GM04504 (cell line): Measurements from ENCODE around the gene SLC25A1.
"Not testable (repeated sequence)": the region's sequence is repeated elsewhere in the genome, so short reads cannot be mapped to it uniquely, and the experiment has no call there.

ENCODE experiments used
- DNase-seq: peaks from one replicate; pipeline ENCODE4 v3.0.0-alpha.2; 2012; ENCODE audit warnings: low read depth

Gene SLC25A1

DNA sequence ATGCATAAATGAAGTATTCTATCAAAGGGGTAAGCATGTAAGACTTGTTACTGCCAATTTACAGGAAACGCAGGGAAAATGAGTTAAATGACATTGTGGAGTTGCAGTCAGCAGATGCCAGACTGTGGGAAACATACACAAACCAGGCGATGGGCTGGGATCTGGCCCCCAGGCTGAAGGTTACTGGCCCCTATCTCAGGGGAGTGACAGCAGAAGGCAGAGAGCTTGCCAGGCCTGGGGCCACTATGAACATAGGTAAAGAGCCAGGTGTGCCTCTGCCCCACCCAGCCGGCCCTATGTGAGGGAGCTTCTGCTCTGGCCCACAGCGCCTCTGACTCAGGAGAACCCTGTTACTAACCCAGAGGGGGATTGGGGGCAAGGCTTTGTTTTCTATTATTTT, 26.1 kb upstream of the SLC25A1 start:
- no peak for DNase-seq

- DNase-seq: no peak
These were observed 25.3 kb upstream of the SLC25A1 start for GRCh38 chr22:19203834-19204233.

DNA sequence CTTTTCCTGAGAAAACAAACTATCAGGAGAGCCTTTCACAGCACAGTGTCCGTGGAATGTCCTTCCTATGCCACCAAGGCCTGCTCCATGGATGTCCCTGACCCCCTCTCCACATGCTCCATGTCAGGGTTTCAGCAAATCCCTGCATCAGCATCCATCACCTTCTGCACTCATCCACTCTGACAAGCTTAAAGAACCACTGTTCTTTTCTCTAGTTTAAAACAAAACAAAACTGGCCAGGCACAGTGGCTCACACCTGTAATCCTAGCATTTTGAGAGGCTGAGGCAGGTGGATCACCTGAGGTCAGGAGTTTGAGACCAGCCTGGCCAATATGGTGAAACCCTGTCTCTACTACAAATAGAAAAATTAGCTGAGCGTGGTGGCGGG, 24.3 kb upstream of the SLC25A1 start:
- DNase-seq: not testable (repeated sequence)

DNA sequence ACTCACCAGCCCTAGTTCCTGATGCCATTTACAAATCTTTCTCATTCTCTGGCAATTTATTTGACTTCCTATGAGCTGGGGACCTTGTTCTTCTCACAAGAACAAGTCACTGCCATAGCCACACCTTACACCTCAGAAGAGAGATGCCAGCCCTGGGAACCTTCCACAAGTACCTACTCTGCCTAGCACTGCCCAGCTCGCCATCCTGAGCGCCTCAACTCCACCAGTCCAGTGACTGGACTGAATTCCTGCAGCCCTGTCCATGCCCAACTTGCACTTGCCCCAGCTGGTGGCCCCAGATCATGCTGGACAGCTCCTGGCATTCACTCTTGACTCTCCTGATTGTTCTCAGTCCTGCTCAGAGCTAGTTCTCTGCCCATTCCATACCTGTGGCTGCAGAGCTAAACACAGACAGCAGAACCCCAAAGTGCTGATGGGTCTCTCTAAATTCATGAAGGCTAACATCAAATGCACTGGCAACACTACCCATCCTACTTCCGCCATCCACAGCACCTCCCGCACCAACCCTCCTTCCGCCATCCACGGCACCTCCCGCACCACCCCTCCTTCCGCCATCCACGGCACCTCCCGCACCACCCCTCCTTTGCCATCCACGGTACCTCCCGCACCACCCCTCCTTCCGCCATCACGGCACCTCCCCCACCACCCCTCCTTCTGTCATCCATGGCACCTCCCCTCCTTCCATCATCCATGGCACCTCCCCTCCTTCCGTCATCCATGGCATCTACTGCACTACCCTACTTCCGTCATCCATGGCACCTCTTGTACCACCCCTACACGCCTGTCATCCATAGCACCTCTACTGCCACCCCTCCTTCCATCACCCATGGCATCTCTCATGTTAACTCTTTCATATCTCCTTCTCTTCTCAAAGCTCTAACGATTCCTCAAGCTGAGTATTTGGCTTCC, 23.6 kb upstream of the SLC25A1 start:
- DNase-seq: no peak

- DNase-seq: no peak
These were observed 22.8 kb upstream of the SLC25A1 start for GRCh38 chr22:19201130-19201868.

GRCh38 chr22:19199479-19199878, 20.9 kb upstream of the SLC25A1 start:
- DNase-seq: no peak

DNA sequence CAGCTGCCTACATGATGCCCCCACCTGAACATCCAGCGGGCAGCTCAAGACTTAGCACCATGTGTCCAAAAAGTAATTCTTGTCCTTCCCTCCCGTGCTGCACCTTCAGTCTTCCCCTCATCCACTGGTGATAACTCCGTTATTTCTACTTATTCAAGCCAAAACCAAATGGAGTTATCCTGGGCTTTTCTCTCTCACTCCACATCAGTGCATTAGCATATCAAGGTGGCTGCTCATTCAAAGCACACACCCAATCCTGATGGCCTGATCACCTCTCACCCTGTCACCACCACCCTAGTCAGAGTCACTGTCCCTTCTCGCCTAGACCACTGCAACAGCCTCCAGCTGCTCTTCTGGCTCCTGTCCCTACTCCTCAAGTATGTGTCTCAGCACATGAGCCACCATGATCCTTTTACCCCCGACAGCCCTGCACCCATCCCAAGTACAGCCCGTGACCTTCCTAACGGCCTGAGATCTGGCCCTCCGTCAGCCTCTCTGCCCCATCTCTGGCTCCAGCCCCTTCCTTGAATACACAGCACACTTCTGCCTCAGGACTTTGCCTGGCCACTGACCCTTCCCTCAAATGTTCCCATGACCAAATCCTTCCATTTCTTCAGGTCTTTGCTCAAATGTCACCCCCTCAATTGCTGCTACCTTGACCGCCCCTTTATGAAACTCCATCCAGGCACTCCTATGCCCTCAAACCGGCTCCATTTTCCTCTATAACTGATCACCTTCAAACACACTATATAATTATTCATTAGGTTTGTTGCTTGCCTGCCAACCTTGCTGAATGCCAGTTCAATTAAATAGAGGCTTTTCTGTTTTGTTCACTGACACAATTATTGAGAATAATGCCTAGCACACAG, 19.7 kb upstream of the SLC25A1 start:
- DNase-seq: no peak

GRCh38 chr22:19196841-19197612, 18.5 kb upstream of the SLC25A1 start:
- DNase-seq: no peak

- no peak for DNase-seq
These were observed 17.5 kb upstream of the SLC25A1 start for GRCh38 chr22:19195796-19196731.

DNA sequence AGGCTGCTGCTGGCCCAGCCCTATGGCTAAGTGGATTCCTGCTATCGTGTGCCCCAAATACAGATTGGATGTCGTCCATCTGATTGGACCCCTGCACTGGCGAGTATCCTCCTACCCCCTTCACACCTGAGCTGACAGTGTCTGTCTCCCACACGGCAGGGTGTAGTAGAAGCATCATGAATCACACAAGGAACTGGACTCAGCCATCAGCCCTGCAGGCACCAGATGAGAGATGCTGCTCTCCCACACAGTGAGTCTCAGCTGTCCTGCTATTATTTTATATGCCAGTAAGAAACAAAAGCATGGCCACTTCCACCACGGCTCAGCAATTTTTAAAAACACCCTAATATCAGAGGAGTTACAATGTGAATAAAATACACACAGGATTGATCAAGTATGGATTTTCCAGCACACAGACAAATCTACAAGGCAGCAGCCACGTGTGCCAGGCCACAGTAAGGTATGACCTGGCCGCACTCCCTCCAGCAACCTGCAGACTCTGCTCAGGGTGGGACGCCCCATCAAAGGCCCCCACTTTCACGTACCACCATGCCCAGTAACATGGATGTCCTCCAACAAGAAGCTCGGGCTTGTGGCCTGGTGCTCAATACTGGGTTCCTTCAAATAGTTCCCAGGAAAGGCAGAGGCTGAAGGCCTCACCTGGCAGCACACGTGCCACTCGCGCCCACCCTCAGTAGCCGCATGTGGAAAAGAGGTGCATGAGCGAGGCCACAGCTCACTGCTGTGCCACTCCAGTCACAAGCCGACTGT, 16.4 kb upstream of the SLC25A1 start:
- no peak for DNase-seq

GRCh38 chr22:19193879-19194278, 15.3 kb upstream of the SLC25A1 start:
- DNase-seq: no peak

DNA sequence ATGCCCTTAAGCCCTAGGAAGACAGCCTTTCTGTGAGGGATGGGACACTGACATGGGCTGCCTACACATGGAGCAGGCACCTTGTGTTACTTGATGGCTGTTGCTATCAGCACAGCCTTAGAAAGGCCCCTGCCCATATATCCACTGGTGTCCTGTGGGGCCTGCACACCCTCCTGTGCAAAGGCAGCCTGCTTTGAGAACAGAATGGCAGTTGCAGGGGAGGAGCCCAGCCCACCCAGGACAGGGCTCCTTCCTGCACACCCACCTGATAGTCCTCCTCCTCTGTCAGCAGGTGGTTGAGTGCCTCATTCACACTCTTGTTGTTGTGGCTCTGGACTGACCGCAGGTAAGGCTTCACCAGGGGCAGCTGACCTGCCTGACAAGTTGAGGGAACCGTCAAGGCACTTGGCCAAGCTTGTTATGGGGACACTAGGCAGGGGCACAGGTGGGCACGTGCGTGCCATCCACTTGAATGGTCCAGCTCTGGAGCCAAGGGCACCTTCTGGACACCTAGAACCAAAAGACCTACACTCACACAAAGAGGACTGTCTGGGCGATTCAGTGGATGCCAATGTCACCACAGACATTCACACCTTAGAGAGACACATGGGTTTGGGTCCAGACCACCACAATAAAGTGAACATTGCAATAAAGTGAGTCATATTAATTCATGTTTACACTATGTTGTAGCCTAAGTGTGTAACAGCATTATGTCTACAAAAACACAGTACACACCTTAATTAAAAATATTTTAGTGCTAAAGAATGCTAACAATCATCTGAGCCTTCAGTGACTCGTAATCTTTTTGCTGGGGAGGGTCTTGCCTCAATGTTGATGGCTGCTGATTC, 9.4 kb upstream of the SLC25A1 start:
- no peak for DNase-seq

DNA sequence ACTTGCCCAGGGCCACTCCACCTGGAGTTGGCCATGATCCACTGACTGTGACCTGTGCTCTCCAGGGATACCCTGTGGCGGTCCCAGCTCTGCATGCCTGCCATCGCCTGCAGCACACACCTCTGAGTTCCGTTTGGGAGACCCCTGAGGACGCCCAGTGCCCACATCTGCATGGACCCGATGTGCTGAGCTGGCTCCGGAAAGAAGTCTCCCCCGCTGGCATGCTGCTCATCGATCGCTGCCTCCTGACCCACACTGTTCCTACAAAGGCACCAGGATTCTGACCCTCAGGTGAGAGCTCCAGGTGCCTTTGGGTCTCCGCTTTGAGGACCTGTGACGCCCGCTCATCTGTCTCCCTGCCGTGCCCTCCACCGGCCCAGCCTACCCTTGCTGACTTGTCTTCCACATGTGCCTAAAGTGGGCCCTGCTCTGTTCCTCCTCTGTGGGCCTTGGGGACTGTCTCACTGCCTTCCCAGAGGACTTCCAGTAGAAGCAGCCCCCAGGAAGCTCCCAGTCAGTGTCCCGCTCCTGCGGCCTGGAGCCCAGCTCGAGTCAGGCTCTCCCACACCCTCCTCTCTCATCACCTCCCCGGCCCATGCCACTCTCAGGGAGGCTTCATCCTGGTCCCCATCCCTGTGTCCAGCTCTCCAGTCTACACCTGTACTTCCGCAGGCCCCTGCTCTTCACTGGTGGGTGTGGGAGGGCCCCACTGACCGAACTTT, 5.9 kb upstream of the SLC25A1 start:
- DNase-seq: no peak

GRCh38 chr22:19183216-19183615, 4.7 kb upstream of the SLC25A1 start:
- DNase-seq: no peak

- no peak for DNase-seq
These were observed 4.1 kb upstream of the SLC25A1 start for GRCh38 chr22:19182472-19183157.

- DNase-seq: no peak
These were observed 3.4 kb upstream of the SLC25A1 start for GRCh38 chr22:19181786-19182471.
